DND-41 (cell line): Measurements from ENCODE around the gene LAMA4.

ENCODE experiments used
- ATAC-seq: fragments of 200-7000 bp; cut with Tn5 transposase; 3 replicates; pipeline ENCODE4 v1.9.1; 2021; ENCODE audit warnings: low read depth; ENCODE audit not compliant: insufficient read depth
- DNase-seq: peaks from one replicate; pipeline ENCODE4 v3.0.0-alpha.2; 2020
- H2AFZ ChIP-seq: 2 replicates; pipeline ENCODE4 v1.6.0; 2012; ENCODE audit warnings: low read depth, low read length
- H3K27ac ChIP-seq: 2 replicates; pipeline ENCODE4 v1.5.1; 2012; ENCODE audit warnings: low read length, inconsistent platforms
- H3K27me3 ChIP-seq: fragments of 200-600 bp; sonication (generic); 2 replicates; pipeline ENCODE4 v1.6.0; 2012; ENCODE audit warnings: low read length, mild to moderate bottlenecking, inconsistent platforms; ENCODE audit not compliant: insufficient read depth, poor library complexity
- H3K36me3 ChIP-seq: 2 replicates; pipeline ENCODE4 v1.5.1; 2012; ENCODE audit warnings: low read length, inconsistent platforms; ENCODE audit not compliant: insufficient read depth
- H3K4me1 ChIP-seq: 2 replicates; pipeline ENCODE4 v1.5.1; 2012; ENCODE audit warnings: mild to moderate bottlenecking, low read length; ENCODE audit not compliant: insufficient read depth
- H3K4me2 ChIP-seq: 2 replicates; pipeline ENCODE4 v1.6.0; 2012; ENCODE audit warnings: mild to moderate bottlenecking, moderate library complexity, low read length, inconsistent platforms; ENCODE audit not compliant: insufficient read depth
- H3K4me3 ChIP-seq, 2 experiments: fragments of 200-600 bp in 1 of 2; shearing (Covaris generic) in 1 of 2; 2 replicates each; pipeline ENCODE4 v1.5.1; 2012 to 2016; ENCODE audit warnings: inconsistent platforms in 2 of 2, low read length in 2 of 2, mild to moderate bottlenecking in 2 of 2, low read depth in 1 of 2, moderate library complexity in 1 of 2
- H3K79me2 ChIP-seq: 2 replicates; pipeline ENCODE4 v1.6.0; 2012; ENCODE audit warnings: low read length, inconsistent platforms; ENCODE audit not compliant: insufficient read depth
- H3K9ac ChIP-seq: 2 replicates; pipeline ENCODE4 v1.6.0; 2012; ENCODE audit warnings: low read depth, mild to moderate bottlenecking, inconsistent platforms, low read length, moderate library complexity
- H3K9me3 ChIP-seq: 2 replicates; pipeline ENCODE4 v1.5.1; 2012; ENCODE audit warnings: low read length, moderate library complexity, mild to moderate bottlenecking, inconsistent platforms; ENCODE audit not compliant: insufficient read depth, severe bottlenecking
- H4K20me1 ChIP-seq: 2 replicates; pipeline ENCODE4 v1.6.0; 2012; ENCODE audit warnings: low read length; ENCODE audit not compliant: insufficient read depth
- EZH2 ChIP-seq: IDR thresholded peaks from 3 replicates; pipeline ENCODE4 v1.6.1; 2012; ENCODE audit warnings: borderline replicate concordance, low read depth, mild to moderate bottlenecking, moderate library complexity, low read length, inconsistent platforms; ENCODE audit not compliant: severe bottlenecking
- TF ChIP-seq, protein P1 (sequence below): IDR thresholded peaks from 2 replicates; pipeline ENCODE4 v1.5.1; 2012; ENCODE audit warnings: borderline replicate concordance, low read length, moderate library complexity, mild to moderate bottlenecking; ENCODE audit not compliant: poor library complexity, severe bottlenecking; ENCODE audit errors: extremely low read depth

The LAMA4 gene

DNA sequence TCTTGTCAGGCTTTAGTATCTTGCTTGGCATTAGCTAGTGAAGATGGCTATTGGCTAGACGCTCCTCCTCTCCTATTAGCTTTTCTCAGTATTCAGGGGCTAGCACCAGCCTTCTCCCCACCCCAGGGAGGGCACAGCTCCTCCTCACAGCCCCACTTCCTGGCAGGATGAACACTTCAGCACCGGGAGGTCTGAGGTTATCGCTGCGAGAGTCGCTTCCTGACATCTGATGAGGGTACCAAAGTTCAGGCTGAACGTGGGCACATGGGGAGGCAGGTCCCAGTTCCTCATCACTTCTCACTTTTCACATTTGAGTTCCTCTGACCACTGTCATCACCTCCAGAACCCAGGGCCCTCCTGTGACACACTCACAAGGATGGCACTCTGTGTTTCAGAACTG lies 66.6 kb downstream of the LAMA4 start:
- Histone ChIP-seq H3K27me3 (peaks cover 9% of the 10 kb centered on the region), H3K79me2 (no peaks in the 10 kb centered on the region), H2AFZ (no peak overlapping the region), H3K4me1 (no peaks in the 10 kb centered on the region), H3K4me2 (no peak overlapping the region), H3K9me3 (no peaks in the 10 kb centered on the region), H3K36me3 (no peaks in the 10 kb centered on the region), H3K27ac (no peak overlapping the region), H3K9ac (no peak overlapping the region), H4K20me1 (no peaks in the 10 kb centered on the region), H3K4me3 (no peak overlapping the region)
- DNase-seq (no peak), ATAC-seq (peak; percentile 55; the same call in 2 of the 3 replicates)
- TF ChIP-seq, protein P1, sequence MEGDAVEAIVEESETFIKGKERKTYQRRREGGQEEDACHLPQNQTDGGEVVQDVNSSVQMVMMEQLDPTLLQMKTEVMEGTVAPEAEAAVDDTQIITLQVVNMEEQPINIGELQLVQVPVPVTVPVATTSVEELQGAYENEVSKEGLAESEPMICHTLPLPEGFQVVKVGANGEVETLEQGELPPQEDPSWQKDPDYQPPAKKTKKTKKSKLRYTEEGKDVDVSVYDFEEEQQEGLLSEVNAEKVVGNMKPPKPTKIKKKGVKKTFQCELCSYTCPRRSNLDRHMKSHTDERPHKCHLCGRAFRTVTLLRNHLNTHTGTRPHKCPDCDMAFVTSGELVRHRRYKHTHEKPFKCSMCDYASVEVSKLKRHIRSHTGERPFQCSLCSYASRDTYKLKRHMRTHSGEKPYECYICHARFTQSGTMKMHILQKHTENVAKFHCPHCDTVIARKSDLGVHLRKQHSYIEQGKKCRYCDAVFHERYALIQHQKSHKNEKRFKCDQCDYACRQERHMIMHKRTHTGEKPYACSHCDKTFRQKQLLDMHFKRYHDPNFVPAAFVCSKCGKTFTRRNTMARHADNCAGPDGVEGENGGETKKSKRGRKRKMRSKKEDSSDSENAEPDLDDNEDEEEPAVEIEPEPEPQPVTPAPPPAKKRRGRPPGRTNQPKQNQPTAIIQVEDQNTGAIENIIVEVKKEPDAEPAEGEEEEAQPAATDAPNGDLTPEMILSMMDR = no peak
- TF ChIP-seq EZH2 = no peak

DNA sequence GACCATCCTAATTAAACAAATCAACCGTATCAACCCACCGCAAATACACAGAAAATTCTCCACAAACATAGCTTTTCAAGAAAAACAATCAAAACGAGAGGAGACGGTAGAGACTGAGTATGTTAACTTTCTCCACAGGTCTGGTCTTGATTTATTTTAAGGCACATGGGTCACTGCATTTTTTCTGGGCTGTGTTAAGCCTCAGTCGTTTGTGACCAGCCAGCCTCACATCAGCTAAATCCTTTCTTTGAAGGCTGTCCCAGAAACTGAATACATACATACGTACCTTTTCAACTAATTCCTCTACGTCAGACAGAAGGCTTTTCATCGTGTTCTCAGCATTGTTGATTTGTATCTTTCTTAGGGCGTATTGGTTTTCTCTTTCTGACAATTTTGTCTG lies 69.4 kb downstream of the LAMA4 start:
- no peaks in the 10 kb centered on the region for H3K36me3 ChIP-seq
- H3K4me1 ChIP-seq = no peaks in the 10 kb centered on the region
- no peak overlapping the region for H3K4me3 ChIP-seq
- H3K27ac ChIP-seq = no peak overlapping the region
- no peaks in the 10 kb centered on the region for H4K20me1 ChIP-seq
- no peak overlapping the region for H2AFZ ChIP-seq
- H3K79me2 ChIP-seq = no peaks in the 10 kb centered on the region
- H3K27me3 ChIP-seq = peaks cover 11% of the 10 kb centered on the region
- no peak overlapping the region for H3K9ac ChIP-seq
- TF ChIP-seq, protein P1 = no peak
- no peak for TF ChIP-seq EZH2
- no peaks in the 10 kb centered on the region for H3K9me3 ChIP-seq
- no peak overlapping the region for H3K4me2 ChIP-seq
- ATAC-seq = no peak
- DNase-seq = no peak

DNA sequence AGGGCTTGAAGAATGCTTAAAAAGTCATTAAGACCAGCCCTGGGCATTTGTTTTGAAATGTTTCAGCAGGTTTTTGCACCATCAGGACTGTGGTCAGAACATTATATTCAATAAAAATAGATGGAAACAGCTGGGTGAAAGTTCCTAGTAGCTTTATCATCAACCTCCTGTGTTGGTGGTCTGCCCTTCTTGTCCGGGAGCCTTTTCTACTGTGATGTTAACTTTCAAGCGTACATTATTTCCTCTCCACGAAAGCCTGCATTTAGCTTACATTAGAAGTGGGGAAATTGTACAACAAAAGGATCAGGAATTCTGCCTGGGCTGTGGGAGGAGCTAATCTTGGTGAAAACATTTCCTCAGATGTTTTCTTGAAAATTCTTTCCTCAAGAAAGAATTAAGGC lies 71.1 kb downstream of the LAMA4 start:
- DNase-seq = no peak
- no peaks in the 10 kb centered on the region for H3K4me1 ChIP-seq

More for the DNA sequence above, 71.1 kb downstream of the LAMA4 start:
- no peak for ATAC-seq
- peaks cover 11% of the 10 kb centered on the region for H3K27me3 ChIP-seq
- H4K20me1 ChIP-seq = no peaks in the 10 kb centered on the region
- H3K36me3 ChIP-seq = no peaks in the 10 kb centered on the region
- no peak overlapping the region for H2AFZ ChIP-seq
- H3K27ac ChIP-seq = no peak overlapping the region
- no peaks in the 10 kb centered on the region for H3K9me3 ChIP-seq
- no peak overlapping the region for H3K4me3 ChIP-seq
- no peaks in the 10 kb centered on the region for H3K79me2 ChIP-seq
- H3K9ac ChIP-seq = no peak overlapping the region
- TF ChIP-seq, protein P1 = no peak
- TF ChIP-seq EZH2 = no peak
- no peak overlapping the region for H3K4me2 ChIP-seq
